COLO668 (cell line): ENCODE results near the gene GABRB2.

Experiments used
- DNase-seq: peaks from one replicate; lab custom pipeline; 2025; ENCODE audit not compliant: unreplicated experiment; lab: John Stamatoyannopoulos, UW

The GABRB2 gene

GRCh38 chr5:161391724-161392123 lies 154.8 kb downstream of the GABRB2 start:
- DNase-seq, result no peak

- DNase-seq, result no peak
Observed at GRCh38 chr5:161391016-161391415, 155.5 kb downstream of the GABRB2 start.

GRCh38 chr5:161387121-161387520 lies 159.4 kb downstream of the GABRB2 start:
- DNase-seq, result no peak

GRCh38 chr5:161385027-161385426 lies 161.5 kb downstream of the GABRB2 start:
- no peak for DNase-seq

- no peak for DNase-seq
Observed at GRCh38 chr5:161382685-161383084, 163.8 kb downstream of the GABRB2 start.

GRCh38 chr5:161380486-161380885 lies 166.0 kb downstream of the GABRB2 start:
- no peak for DNase-seq

- DNase-seq, result no peak
Observed at GRCh38 chr5:161378701-161379100, 167.8 kb downstream of the GABRB2 start.

GRCh38 chr5:161376034-161376433 lies 170.5 kb downstream of the GABRB2 start:
- DNase-seq, result no peak

- DNase-seq, result no peak
Observed at GRCh38 chr5:161373345-161373707, 173.2 kb downstream of the GABRB2 start.

- no peak for DNase-seq
Observed at GRCh38 chr5:161372682-161373344, 173.7 kb downstream of the GABRB2 start.

- no peak for DNase-seq
Observed at GRCh38 chr5:161369022-161369421, 177.5 kb downstream of the GABRB2 start.

GRCh38 chr5:161358446-161358845 lies 188.1 kb downstream of the GABRB2 start:
- no peak for DNase-seq

- DNase-seq, result no peak
Observed at GRCh38 chr5:161344234-161344633, 202.3 kb downstream of the GABRB2 start.

- no peak for DNase-seq
Observed at GRCh38 chr5:161342886-161343285, 203.6 kb downstream of the GABRB2 start.

GRCh38 chr5:161340012-161340411 lies 206.5 kb downstream of the GABRB2 start:
- no peak for DNase-seq

- no peak for DNase-seq
Observed at GRCh38 chr5:161333194-161333880, 213.2 kb downstream of the GABRB2 start.

- DNase-seq, result no peak
Observed at GRCh38 chr5:161332343-161332742, 214.2 kb downstream of the GABRB2 start.

- DNase-seq, result no peak
Observed at GRCh38 chr5:161314033-161314432, 232.5 kb downstream of the GABRB2 start.

GRCh38 chr5:161312882-161313281 lies 233.6 kb downstream of the GABRB2 start:
- DNase-seq, result no peak

GRCh38 chr5:161311965-161312364 lies 234.6 kb downstream of the GABRB2 start:
- no peak for DNase-seq

- DNase-seq, result no peak
Observed at GRCh38 chr5:161311146-161311708, 235.3 kb downstream of the GABRB2 start.

- no peak for DNase-seq
Observed at GRCh38 chr5:161306351-161306995, 240.1 kb downstream of the GABRB2 start.
